IMR-90 (cell line): ENCODE measurements around the gene RRP1B.

Experiments
- BHLHE40 ChIP-seq: fragments of 150-350 bp; IDR thresholded peaks from 2 replicates; pipeline ENCODE4 v1.6.1; 2016; ENCODE audit warnings: mild to moderate bottlenecking, low read depth, low read length
- MXI1 ChIP-seq: IDR thresholded peaks from 2 replicates; pipeline ENCODE4 v1.6.1; 2012; ENCODE audit warnings: low read depth, mild to moderate bottlenecking, low read length, moderate library complexity, borderline replicate concordance
- TF ChIP-seq, protein P1 (sequence below): conservative IDR thresholded peaks from 2 replicates; pipeline ENCODE4 v1.5.1; 2012; ENCODE audit warnings: mild to moderate bottlenecking, low read depth, low read length, improper control_type of control experiment

DNA sequence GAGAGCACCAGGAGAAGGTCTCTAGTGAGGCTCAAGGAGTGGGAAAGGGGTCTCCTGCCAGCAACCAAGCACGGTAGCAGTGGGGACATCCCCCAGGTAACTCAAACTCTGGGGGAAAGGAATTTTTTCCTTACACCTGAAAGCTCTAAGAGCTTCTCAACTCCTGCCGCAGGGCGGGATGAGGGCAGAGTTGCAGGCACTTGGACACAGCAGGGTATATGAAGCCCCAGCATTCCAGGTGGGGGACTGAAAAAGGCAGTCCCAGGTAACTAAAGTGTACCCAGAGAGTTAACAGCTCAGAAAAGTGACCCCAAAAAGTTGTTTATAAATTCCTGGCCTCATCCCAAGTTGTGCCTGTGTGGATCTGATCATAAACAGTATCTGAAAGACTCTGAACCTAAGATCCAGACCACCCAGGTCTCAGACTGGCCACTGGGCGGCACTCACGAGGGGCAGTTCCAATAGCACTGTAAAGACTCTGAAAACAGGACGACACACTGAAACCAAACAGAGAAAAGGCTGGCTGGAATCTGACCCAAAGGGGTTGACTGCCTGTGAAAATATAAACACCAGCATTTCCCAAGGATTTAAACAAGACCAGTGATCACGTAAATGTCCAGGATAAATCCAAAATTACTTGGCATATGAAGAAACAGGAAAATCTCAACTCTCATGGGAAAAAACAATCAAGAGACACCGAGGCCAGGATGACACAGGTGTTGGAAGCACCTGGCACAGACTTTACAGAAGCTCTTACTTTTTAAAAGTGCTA lies 47.6 kb upstream of the RRP1B start:
- no peak for TF ChIP-seq MXI1
- TF ChIP-seq, protein P1, sequence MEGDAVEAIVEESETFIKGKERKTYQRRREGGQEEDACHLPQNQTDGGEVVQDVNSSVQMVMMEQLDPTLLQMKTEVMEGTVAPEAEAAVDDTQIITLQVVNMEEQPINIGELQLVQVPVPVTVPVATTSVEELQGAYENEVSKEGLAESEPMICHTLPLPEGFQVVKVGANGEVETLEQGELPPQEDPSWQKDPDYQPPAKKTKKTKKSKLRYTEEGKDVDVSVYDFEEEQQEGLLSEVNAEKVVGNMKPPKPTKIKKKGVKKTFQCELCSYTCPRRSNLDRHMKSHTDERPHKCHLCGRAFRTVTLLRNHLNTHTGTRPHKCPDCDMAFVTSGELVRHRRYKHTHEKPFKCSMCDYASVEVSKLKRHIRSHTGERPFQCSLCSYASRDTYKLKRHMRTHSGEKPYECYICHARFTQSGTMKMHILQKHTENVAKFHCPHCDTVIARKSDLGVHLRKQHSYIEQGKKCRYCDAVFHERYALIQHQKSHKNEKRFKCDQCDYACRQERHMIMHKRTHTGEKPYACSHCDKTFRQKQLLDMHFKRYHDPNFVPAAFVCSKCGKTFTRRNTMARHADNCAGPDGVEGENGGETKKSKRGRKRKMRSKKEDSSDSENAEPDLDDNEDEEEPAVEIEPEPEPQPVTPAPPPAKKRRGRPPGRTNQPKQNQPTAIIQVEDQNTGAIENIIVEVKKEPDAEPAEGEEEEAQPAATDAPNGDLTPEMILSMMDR: peak; percentile 82
- no peak for TF ChIP-seq BHLHE40
